ENCODE data around the gene SFR1. TPM values are rescaled to one million over a fixed set of nuclear protein-coding genes. Genes with fewer than 3 reads are reported as not detected.

SFR1 gene
- total and polyA plus RNA-seq, 7 donors = 6.1 to 13.9 (median 7.2) TPM

DNA sequence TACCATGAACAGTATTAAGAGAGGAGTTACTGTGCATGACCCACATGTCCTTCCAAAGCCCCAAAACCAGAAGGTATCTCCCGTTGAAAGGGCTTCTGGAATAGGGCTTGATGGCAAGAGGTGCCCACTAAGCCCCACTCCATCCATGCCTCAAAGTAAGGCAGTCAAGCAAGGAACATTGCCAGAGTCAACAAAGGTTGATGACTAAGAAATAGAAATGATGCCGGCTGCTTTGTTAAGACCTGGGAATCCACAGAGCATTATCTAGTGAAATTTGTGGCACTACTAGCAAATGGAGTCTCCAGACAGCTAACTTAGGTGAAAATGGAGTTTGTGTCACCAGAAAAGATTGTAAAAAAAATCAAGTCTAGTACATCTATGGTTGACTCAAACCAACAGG, 6.2 kb downstream of the SFR1 start:
- Histone ChIP-seq H3K9me3 (no peaks in the 10 kb centered on the region), H3K27ac (no peak overlapping the region), H3K4me3 (no peak overlapping the region), H3K27me3 (no peaks in the 10 kb centered on the region), H3K4me1 (no peaks in the 10 kb centered on the region), H3K36me3 (peaks cover 0 to 9% (median 0%) of the 10 kb centered on the region in 4 donors)
- no peak for DNase-seq
- no peak for TF ChIP-seq EP300 (IDR thresholded peaks at IDR 0.05)
- no peak for TF ChIP-seq POLR2AphosphoS5 (IDR thresholded peaks at IDR 0.05)
- TF ChIP-seq CTCF (IDR thresholded peaks at IDR 0.05) = no peak
- TF ChIP-seq POLR2A (IDR thresholded peaks at IDR 0.05) = no peak
- 63 to 83% methylated on average over 2 of the region's 2 CpGs for WGBS, 2 donors
- intact Hi-C loops (cut with DNase I) = no loop called here

DNA sequence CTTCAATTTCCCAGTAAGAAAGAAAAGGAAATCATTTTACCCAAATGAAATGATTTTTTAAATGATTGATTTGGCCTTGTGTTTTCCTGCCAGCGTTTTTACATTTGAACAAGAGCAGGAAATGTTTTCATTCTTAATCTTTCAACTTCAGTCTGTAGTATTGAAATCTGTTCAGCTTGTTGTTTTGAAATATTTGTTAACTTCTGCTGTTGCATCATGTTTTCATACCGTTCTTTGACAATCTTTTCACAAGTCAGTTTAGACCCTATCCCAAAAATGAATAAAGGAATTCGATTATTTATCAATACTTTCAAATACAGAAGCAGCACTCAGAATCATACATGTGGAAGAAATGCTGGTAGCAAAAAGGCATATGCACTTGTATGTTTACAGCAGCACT, 8.1 kb downstream of the SFR1 start:
- WGBS, 2 donors = 66 to 74% methylated on average over 3 of the region's 3 CpGs
- TF ChIP-seq POLR2AphosphoS5 (IDR thresholded peaks at IDR 0.05) (no peak), POLR2A (IDR thresholded peaks at IDR 0.05) (no peak), CTCF (IDR thresholded peaks at IDR 0.05) (no peak), EP300 (IDR thresholded peaks at IDR 0.05) (no peak)
- intact Hi-C loops (cut with DNase I) = no loop called here
- Histone ChIP-seq H3K36me3 (peaks cover 0 to 9% (median 0%) of the 10 kb centered on the region in 4 donors), H3K27ac (no peak overlapping the region), H3K27me3 (no peaks in the 10 kb centered on the region), H3K4me1 (no peaks in the 10 kb centered on the region), H3K9me3 (no peaks in the 10 kb centered on the region), H3K4me3 (no peak overlapping the region)
- no peak for DNase-seq

GRCh38 chr10:104138131-104138530, 16.2 kb downstream of the SFR1 start:
- WGBS, 2 donors = 95% methylated on average over 6 of the region's 6 CpGs
- no peaks in the 10 kb centered on the region for H3K27me3 ChIP-seq
- H3K36me3 ChIP-seq = no peaks in the 10 kb centered on the region
- H3K27ac ChIP-seq = no peak overlapping the region
- DNase-seq = no peak
- no peaks in the 10 kb centered on the region for H3K9me3 ChIP-seq
- H3K4me1 ChIP-seq = no peaks in the 10 kb centered on the region
- intact Hi-C loops (cut with DNase I) = no loop called here
- H3K4me3 ChIP-seq = no peak overlapping the region
- TF ChIP-seq POLR2A (IDR thresholded peaks at IDR 0.05) = no peak
- TF ChIP-seq CTCF (IDR thresholded peaks at IDR 0.05) = no peak
- TF ChIP-seq POLR2AphosphoS5 (IDR thresholded peaks at IDR 0.05) = no peak
- no peak for TF ChIP-seq EP300 (IDR thresholded peaks at IDR 0.05)

- no peaks in the 10 kb centered on the region for H3K36me3 ChIP-seq
- WGBS, 2 donors = 67 to 78% methylated on average over 5 of the region's 5 CpGs
- TF ChIP-seq CTCF (IDR thresholded peaks at IDR 0.05) = no peak
- no peak for TF ChIP-seq EP300 (IDR thresholded peaks at IDR 0.05)
- TF ChIP-seq POLR2AphosphoS5 (IDR thresholded peaks at IDR 0.05) = no peak
- DNase-seq = no peak
- H3K9me3 ChIP-seq = no peaks in the 10 kb centered on the region
- H3K27ac ChIP-seq = no peak overlapping the region
- no peaks in the 10 kb centered on the region for H3K27me3 ChIP-seq
- H3K4me3 ChIP-seq = no peak overlapping the region
- H3K4me1 ChIP-seq = no peaks in the 10 kb centered on the region
- intact Hi-C loops (cut with DNase I) = no loop called here
These were observed 17.2 kb downstream of the SFR1 start for GRCh38 chr10:104139221-104139620.

- Histone ChIP-seq H3K4me1 (no peaks in the 10 kb centered on the region), H3K4me3 (no peak overlapping the region), H3K9me3 (no peaks in the 10 kb centered on the region), H3K27me3 (no peaks in the 10 kb centered on the region), H3K36me3 (no peaks in the 10 kb centered on the region), H3K27ac (no peak overlapping the region)
- 52 to 59% methylated on average over 1 of the region's 1 CpG for WGBS, 2 donors
- no peak for TF ChIP-seq POLR2A (IDR thresholded peaks at IDR 0.05)
- no peak for TF ChIP-seq EP300 (IDR thresholded peaks at IDR 0.05)
- TF ChIP-seq CTCF (IDR thresholded peaks at IDR 0.05) = no peak
- no peak for TF ChIP-seq POLR2AphosphoS5 (IDR thresholded peaks at IDR 0.05)
- intact Hi-C loops (cut with DNase I) = no loop called here
- no peak for DNase-seq
These were observed 20.1 kb downstream of the SFR1 start for GRCh38 chr10:104142081-104142480.
